Measurements from ENCODE around the gene LRRC8B. TPM values are rescaled to one million over a fixed set of nuclear protein-coding genes. Genes with fewer than 3 reads are reported as not detected.

Gene LRRC8B
- total RNA-seq, 1 donor from 2014 or later = 4.5 TPM

DNA sequence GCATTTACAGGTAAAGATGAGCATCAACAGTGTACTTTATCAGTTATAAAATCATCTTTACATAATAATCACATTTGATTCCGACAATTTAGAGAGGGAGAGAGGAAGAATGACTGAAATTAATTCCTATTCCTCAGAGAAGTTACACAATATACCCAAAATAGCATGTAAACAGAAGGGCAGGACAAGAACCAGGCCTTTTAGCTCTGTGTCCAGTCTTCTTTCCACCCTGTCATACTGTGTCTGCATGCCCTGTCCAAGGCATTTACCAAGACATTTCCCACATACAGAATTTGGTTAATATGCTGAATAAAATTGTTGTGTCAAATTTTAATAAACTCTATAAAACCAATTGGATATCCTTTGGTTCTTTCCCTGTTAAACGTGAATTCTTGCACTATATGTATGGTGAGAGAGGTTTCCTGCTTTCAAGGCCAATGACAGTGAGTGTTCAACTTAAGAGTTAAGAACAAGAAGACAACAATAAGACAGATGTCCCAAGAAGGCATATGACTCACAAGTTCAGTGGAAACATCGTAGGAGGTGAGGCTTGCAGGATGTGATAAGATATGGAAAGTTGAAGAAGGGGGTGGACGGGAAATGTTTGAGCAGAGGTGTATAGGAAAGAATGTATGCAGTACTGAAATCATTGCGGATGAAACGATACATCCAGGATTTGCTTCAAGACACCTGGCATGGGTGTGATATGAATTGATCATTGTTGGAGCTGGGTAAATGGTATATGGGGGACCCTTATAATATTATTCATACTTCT is 20.8 kb downstream of the LRRC8B start:
- DNase-seq (ENCODE audit: low spot score) = no peak
- intact Hi-C loops (cut with DNase I) = no loop called here

DNA sequence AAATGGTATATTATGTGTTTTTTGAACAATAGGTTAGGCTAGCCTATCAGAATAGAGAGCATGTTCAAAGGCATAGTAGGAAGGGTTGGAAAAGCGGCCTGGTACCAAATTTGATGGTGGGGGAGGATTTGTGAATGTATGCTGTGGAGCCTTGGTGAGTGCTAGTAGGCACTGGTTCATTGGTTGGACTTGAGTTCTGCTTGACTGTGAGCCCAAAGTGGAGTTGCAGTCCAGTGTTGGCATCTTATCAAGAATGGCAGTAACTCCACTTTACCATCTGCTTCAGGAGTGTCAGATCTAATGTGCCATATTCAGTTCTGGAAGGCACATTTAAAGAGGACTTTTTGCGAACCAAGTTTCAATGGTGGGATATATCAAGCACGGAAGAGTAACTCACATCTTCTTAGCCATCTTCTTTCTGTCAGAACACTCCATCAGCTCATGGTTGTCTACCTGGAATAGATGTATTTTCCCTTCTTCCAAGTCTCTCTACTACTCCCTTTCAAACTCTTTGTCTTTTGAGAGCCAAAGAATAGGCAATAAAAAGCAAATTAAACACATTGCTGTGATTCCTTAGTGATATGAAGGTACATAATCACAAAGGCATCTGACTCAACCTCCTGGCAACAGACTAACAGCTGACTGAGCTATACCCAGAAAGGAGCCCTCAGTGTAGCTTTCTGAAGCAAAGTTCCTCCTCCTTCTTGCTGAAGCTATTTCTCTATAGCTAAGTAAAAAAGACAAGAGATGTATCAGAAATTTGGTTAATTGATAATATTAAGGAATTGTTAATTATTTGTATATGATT is 21.7 kb downstream of the LRRC8B start:
- intact Hi-C loops (cut with DNase I) = no loop called here
- no peak for DNase-seq (ENCODE audit: low spot score)

DNA sequence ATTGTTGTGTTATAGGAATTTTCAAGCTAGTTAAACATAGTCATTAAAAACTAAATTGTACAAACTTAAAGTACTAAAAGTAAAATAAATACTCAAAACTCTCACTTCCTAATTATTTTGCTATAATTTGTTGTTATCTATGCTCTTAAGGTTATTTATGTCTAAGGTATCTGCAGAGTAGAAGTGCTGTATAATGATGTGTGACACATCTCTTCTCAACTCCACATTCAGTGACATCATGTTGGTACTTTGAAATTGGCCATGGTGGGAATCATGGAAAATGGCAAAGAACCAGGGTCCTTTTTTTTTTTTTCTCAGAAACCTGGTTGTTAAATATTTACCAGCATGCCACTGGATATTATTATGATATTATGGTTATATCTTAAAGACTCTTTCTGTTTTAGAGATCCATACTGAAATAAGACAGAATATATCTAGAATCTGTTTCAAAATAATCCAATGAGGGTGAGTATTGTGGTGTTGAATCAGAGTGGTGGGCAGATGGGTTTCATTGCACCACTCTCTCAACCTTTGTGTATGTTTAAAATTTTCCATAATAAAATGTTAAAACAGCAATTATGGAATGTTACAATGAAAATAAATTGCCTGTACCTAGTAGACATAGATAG is 22.4 kb downstream of the LRRC8B start:
- DNase-seq (ENCODE audit: low spot score) = no peak
- intact Hi-C loops (cut with DNase I) = no loop called here

DNA sequence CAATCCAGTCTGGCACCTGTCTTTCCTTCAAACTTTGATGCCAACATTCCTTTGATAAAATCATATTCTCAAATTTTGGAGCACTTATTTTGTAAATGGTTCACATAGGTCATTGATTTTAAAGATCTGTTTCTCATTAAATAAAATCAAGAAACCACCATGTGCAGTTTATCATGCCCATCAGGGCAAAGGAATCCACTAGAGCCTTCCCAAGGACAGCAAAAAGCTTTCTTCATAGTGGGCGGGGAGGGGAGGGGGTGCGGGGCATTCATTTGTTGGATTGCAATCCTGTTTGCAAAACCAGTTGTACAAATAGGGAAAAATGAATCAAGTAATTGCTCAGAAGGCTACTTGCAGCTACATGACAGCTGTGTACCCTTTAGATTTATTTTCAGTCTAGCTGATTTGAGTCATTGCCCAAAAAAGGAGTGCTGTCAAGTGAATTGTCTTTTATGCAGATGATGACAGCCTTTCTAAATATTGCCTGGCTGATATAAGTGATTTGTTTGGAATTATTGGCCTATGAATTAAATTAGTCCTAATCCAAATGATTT is 23.0 kb downstream of the LRRC8B start:
- no peak for DNase-seq (ENCODE audit: low spot score)
- intact Hi-C loops (cut with DNase I) = no loop called here

DNA sequence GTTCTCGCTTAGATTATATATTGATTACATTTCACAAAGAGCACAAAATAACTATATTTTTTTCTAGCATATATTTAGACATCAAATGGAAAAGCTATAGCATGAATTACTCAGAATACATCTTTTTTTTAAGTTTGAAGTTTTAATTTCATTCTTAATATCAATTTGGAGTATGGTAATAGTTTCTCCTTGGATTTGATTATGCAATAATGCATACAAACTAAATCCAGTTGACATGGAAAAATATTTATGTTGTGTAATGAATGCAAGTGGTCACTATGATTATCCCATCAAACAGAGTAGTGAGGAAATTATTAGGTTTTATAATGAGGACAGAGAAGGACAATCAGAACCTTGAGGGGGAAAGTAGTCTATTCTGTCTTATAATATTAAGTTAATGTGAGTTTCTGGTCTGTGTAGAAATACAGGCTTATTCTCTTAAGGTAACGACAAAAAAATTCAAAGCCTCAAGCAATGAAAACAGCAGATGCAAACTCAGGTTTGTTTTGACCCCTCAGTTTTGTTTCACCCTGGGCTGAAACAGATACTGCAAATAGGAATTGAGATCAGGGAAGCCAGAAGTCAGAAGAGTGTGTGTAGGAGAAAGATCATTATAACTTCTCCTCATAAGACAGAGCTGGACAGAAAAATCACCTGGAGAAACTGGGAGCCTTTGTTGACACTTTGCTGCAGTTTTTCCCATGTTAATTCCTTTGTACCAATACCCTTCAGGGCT is 23.7 kb downstream of the LRRC8B start:
- intact Hi-C loops (cut with DNase I) = no loop called here
- no peak for DNase-seq (ENCODE audit: low spot score)

DNA sequence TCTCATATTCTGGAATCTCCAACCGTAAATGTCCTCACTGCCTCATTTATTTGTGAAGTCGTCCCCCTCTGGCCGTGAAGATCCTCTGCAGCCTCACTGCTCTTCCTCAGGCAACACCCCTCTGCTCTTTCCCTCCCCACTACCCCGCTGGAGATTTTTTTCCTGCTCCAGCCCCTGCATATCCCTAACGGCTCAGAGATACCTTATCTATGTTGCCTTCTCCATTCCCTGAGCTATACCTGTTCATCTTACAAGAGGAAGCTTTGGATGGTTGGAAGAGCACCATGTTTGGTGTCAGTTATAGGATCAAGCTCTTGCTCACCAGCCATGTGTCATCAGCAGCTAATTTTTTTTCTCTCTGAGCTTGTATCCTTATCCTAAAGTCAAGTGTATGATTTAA is 26.4 kb downstream of the LRRC8B start:
- intact Hi-C loops (cut with DNase I) = no loop called here
- no peak for DNase-seq (ENCODE audit: low spot score)

DNA sequence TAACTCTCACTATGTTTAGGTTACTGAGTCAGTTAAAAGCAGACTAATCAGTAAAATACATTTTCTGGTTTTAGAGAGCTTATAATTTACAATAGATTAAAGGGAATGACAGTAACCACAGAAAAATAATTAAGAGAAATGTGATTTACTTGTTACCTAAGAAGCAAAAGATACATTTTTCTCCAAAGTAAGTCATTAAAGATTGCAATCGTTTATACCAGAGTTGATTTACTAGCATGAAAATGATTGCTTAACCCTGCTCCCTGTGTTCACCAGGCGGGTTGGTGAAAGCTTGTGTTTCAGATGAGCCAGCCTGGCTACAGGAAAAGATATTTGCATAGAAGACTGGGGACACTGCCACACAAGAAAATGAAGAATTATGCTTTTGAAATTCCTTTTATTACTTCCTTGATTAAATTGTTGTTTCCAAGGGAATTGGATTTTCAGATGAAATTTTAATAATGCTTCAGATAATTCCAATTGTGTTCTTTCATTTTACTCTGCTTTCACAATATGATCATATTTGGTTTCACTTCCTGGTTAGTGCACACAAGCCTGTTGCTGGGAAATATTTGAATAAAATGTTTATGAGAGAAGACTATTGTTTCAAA is 27.9 kb downstream of the LRRC8B start:
- intact Hi-C loops (cut with DNase I) = no loop called here
- no peak for DNase-seq (ENCODE audit: low spot score)

DNA sequence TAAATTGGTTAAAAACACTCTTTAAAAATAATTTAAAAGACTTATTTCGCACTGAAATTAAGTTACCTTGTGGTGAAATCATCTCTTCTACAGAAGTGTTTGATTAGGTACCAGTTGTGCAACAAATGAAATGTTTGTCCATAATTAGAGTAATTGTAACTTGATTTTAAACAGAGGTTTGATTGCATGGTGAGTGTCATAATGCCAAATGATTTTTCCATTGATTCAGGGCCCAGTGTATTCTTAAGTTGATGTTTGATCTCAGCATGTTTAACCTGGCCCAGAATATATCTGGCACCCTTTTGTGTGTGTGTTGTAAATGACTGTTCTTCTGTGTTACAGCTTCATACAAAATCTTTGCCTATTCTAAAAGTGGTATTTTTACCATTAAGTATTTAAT is 28.5 kb downstream of the LRRC8B start:
- intact Hi-C loops (cut with DNase I) = no loop called here

DNA sequence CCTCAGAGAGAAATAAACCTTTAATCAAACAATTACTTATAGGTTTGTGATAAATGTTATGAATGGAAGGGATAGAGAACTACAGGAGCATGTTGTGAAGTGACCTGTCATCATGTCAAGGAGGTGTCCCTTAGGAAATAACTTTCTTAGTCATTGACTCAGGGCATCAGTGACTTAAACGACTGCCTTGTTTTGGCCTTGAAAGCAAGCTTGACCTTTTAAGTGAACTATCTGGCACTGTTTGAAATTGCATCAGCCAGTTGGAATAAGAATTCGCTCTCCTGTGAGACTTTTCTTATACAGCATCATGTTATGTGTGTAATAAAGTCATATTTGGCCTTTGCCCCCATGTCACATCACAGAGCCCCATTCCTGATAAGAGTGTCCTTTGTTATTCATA is 30.9 kb downstream of the LRRC8B start:
- DNase-seq (ENCODE audit: low spot score) = no peak
- intact Hi-C loops (cut with DNase I) = no loop called here

More for the DNA sequence above, 28.5 kb downstream of the LRRC8B start:
- no peak for DNase-seq (ENCODE audit: low spot score)

DNA sequence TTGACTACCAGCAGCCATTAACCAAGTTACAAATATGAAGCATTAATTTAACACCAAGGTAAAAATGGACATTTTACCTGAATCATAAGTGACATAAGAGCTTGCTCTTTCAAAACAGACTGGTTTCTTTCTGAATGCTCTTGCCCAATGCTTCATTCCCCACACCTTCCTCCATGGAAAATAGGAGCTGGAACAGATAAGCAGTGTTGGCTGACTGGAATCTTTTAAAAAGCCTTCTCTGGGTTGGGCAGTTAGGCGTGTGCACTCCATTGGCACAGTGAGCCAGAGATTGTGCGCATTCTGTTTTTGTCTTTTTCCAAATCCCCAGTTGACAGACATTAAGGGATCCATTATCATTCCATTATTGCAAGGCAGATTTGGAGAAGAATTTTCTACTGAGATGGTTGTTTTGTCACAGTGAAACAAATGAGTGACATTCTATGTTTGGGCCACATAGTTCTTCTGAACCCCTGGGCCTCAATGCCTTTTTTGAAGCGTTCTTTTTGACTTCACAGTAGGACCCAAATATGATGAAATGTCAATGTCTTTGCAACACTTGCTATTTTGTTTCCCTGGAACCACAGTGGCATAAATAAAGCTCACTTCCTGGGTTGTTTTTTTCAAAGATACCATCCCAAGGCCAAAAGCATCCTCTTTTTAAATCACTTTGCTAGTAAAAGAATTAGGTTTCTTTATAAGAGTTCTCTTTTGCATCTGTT is 32.3 kb downstream of the LRRC8B start:
- intact Hi-C loops (cut with DNase I) = no loop called here
- no peak for DNase-seq (ENCODE audit: low spot score)

DNA sequence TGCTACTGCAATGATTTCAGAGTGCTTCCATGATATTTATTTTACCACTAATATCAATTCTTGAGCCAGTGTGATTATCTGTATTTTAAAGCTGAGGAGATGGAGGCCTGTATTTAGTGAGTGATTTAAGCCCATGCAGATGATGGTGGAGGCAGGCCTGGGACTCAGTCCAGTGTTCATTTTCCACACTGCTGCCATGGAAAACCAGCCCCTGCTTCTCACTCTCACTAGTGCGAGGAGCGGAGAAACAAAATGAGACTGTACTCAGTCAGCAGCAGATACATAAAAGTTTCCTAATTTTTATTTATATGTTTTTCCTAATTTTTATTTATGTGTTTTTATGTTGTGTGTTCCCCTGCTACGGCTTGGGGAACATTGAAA is 32.8 kb downstream of the LRRC8B start:
- DNase-seq (ENCODE audit: low spot score) = no peak
- intact Hi-C loops (cut with DNase I) = no loop called here

DNA sequence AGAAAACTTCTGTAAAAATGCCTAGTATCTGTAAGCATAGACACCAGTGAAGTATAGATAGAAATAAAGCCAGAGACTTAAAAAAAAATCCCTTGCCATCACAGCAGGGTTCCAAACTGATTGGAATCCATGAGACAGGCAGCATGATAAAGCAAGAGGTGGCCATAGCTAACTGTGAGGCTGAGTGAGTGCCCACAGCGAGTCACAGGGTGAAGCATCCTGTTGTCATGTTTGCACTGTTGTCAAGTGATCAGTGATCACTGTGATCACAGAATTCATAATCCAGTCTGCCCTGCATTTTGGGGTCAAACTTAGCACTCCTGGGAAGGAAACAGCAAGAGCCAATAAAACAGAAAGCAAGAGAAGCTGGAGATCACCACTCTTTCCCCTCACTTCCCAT is 33.3 kb downstream of the LRRC8B start:
- DNase-seq (ENCODE audit: low spot score) = no peak
- intact Hi-C loops (cut with DNase I) = no loop called here

DNA sequence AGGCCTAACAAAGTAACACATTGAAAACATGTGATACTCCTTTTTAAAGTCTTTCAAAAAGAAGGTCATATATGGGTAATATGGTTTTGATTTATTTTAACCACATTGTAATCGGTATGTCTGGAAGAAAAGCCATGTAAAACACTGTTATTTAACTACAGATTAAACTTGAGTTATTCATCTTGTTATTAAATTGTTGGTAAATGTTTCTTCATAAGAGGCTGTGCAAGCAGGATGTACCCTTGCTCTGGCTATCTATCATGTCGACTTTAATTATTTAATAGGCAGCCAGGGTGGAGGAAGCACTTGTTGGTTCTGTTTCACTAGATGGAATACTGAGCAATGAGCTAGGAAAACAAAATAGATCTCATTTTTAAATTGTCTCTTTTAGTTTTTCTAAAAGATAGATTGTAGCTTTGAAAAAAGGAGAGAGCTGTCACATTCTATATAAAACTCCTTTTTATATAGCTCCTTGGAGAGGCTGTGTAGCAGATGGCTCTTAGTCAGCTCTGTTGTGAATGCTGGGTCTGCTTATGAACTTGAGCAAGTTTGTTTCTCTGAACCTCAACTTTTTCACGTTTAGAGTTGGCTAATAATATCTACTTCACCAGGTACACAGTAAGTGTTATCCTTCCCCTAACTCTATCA is 39.5 kb downstream of the LRRC8B start:
- DNase-seq (ENCODE audit: low spot score) = no peak
- intact Hi-C loops (cut with DNase I) = no loop called here

DNA sequence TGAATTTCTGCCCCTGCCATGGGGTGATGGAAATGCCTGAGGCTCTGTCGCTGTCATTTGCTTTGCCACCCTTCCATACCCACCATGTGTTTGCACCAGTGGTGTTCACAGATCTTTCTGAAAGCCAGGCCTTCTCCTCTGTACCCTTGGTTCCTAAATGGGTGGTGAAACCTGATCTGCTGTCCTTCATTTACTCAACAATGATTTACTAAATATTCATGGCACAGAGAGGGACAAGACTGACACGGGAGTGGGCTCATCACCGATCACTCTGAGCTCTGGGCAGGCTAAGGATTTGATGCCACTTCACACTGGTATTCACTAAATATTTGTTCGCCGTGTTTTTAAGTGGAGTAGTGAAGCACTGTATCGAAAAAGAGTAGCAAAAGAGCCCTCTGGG is 40.9 kb downstream of the LRRC8B start:
- intact Hi-C loops (cut with DNase I) = no loop called here
- DNase-seq (ENCODE audit: low spot score) = no peak

DNA sequence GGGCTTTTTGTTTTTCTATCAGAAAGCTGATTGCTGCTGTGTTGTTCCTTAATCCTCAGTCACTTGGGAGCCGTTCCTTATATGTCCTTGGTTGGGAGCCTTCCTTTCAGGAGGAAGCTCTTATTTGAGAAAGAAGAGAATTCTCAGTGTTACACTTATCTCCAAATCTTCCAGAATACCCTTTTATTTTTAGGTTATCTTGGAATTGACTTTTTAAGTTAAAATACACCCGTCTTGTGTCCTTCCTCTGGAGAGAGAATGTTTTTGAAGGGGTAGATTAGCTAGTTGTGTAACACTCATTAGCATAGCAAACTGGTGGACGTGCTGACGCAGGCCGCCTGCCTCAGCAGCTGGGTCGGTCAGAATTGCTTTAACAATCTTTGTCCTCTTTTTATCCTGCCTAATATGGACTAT is 42.1 kb downstream of the LRRC8B start:
- intact Hi-C loops (cut with DNase I) = no loop called here
- DNase-seq (ENCODE audit: low spot score) = no peak

DNA sequence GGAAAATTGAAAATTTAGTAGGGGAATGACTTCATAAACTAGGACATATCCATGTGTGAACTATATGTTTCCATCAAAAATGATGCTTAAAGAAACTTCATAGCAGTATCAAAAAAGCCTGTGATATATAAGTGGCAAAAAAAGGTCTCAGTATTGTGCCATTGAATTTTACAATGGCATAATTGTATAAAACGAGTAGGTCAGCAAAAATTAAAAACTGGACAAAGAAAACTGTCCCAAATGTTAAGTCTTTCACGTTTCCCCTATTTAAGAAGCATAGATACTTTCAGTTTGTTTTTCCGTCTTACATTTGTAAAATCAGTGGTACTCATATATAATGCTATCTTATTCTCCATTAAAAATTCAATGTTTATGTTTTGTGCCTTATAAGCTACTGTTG is 43.2 kb downstream of the LRRC8B start:
- intact Hi-C loops (cut with DNase I) = no loop called here

DNA sequence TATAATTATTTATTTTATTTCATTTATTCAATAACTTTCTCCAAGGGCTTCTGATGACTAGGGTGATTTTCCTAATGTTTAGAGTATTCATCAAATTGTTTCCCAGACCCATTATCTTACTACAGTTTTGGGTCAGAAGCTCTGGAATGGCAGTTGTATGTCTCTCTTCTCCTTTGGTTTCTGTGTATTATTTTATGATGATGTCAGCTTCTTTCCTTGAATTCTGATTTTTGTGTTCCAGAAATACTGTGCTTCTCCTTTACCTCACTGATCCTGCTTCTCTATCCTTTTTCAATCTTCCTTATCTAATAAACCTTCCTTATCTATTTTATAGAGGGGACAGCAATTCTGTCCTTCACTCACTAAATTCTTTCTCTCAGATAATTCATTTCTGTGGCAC is 48.8 kb downstream of the LRRC8B start:
- intact Hi-C loops (cut with DNase I) = no loop called here
- no peak for DNase-seq (ENCODE audit: low spot score)

More for the DNA sequence above, 43.2 kb downstream of the LRRC8B start:
- DNase-seq (ENCODE audit: low spot score) = no peak

DNA sequence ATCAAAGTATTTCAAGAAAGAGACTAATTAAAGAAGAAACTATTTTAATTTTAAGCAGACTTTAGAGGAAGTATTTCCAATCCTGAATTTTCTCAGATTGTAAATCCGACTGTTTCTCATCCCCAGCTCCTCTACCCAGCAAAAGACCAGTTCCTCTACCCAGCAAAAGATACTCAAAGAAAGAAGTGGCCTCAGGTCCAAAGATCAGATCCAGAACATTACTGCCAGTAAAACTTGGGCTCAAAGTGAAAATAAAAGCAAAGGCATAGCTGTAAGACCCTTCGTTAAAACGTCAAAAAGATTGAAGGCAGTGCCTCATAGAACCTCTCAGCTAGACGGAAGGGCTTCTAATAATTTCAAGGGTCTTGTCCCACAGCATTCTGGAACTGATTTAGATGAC is 50.0 kb downstream of the LRRC8B start:
- intact Hi-C loops (cut with DNase I) = no loop called here
- no peak for DNase-seq (ENCODE audit: low spot score)
